NCI-H146 (cell line): Measurements from ENCODE around the gene CHST6.
"Not testable (repeated sequence)": the region's sequence is repeated elsewhere in the genome, so short reads cannot be mapped to it uniquely, and the experiment has no call there.

Experiments used
- DNase-seq: peaks from one replicate; lab custom pipeline; 2025; lab: John Stamatoyannopoulos, UW

Gene CHST6

DNA sequence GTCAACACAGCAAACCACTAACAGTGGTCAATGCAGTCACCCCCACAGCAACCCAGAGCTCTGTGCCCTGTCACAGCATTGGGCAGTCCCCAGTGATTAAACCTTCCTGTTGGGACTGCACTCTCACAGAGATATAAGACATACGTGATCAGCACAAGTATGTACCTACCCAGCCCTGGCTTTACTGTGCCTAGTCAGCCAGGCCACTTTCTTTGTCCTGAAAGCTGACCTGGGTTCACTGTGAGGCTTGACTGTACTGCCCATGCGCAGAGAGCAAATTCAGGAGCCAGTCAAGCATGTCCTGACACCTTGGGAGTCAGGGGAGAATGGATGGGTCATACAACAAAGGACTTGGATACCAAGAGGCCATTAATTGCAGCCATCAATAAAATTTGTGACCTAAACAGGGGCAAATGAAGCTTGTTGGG is 19.8 kb downstream of the CHST6 start:
- no peak for DNase-seq

DNA sequence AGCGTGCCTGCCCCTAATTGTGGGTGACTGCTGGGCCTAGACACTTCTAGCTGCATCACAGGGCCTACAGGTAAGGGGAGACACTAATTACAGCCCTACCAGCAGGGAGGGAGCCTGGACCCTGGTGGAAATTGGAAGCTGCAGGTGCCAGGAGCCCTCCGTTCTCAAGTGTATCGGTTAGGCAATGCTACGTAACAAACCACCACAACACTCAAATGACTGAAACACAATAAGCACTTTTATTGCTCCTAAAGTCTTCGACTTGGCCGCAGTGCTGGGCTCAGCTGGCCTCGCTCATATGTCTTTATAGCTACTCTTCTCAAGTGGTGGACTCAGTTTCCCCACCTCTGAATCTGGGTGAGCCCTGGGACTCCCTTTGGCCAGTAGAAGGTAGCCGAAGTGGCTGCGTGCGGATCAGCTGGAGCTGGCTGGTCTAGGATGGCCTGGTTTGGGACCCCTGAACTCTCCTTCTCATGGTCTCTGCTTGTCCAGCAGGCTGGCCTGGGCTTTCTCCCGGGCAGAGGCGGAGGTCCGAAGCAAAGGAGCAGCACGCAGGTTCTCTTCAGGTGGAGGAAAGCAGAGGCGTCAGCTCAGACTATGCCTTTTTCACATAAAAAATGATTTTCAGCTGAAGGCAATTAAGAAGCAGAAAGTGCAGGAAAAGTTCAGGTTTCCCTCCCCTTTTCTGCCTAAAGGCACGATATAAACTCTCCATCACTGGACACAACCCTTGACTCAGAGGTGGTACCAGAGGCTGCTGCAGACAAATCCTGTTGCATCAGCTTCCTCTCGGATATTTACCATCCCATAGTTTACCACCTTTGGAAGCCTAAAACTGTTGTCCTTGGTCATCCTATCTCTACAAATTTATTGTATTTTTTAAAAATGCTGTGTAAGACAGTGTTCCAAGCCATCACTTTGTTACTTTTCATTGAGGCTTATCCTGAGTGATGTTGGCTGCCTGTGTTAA is 22.0 kb downstream of the CHST6 start:
- no peak for DNase-seq

DNA sequence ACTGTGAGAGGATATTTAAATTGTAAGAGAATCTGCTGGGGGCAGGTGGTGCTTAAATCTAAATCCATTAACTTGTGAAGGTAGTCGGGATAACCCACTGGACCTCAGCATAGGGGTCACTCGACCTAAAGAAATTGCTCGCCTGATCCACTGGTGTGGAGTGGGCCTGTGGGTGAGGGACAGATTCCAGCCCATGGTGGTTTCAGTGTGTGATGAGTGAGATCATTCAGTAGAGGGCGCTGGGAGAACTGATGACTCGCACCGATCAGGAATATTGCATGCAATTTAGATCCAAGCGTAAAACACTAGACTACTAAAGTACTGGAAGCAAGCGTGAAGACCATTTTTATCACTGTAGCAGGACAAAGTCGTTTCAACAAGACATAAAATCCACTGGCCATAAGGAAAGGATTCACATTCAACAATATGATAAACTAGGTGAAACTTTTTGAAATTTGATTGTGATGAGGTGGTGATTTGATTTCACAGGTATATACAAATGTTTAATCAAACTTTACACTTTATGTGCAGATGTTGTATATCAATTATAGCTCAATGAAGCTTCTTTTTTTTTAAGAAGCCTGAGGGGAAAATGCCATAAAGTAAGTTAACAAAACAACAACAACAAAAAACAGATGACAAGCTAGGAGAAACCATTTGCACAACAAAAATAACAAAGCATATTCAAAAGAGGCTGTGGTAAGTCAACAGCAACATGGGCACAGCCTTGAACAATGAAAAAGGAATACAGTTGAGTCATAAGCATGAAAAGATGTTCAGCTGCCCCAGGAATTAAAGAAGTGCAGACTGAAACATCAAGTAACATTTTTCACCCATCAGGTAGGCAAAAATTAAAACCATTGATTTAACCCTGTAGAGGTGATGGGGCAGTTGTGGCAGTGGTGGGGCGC is 23.3 kb downstream of the CHST6 start:
- peak; percentile 56 for DNase-seq

DNA sequence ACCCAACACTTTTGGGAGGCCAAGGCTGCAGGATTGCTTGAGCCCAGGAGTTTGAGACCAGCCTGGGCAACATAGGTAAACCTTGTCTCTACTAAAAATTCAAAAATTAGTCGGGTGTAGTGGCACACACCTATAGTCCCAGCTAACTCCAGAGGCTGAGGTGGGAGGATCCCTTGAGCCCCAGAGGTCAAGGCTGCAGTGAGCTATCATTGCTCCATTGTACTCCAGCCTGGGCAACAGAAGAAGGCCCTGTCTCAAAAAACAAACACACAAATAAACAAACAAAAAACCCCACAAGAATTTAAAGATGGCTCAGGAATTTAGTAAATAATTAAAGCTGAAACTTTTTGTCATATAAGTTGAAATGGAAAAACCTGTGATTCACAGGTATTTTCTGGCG is 28.5 kb downstream of the CHST6 start:
- no peak for DNase-seq

DNA sequence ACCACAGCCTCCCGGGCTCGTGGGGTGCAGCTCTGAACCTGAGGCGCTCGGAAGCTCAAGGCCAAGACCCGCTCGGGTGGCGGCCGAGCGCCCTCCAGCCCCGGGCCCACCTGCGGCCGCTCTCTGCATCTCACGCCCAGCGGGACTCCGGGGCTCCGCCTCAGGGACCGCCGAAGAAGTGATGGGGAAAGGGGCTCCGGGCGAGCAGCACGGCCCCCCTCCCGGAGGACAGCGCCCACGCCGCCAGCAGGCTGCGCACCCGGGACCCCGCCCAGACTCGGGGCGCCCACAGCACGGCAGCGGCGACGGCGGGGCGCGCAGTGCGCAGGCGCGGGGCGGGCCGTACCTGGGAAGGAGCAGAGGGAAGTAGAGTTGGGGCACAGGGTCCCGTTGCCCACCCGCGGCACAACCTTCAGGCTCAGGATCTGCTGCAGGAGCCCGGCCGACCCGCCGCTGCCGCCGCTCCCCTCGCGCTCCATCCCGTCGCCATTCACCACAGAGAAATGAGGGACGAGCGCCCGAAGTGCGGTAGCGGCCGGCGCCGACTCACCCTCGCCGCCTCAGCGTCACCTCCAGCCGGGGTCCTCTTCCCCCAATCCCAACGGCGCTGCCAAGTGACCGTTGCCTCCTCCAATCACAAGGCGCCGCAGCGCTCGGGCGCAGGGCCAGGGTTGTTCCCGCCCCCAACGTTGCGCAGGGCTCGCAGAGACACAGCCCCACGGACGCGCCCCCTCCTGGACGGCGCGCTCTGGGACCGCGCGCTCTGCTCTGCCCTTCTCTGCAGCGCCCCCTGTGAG is 30.9 kb downstream of the CHST6 start, which contains the start of gene TMEM170A:
TMEM170A (minus strand) TSS at position 568 of the 797 bp plus-strand sequence; CDS start at position 479, 89 bp downstream.
- DNase-seq, result peak; percentile 96

DNA sequence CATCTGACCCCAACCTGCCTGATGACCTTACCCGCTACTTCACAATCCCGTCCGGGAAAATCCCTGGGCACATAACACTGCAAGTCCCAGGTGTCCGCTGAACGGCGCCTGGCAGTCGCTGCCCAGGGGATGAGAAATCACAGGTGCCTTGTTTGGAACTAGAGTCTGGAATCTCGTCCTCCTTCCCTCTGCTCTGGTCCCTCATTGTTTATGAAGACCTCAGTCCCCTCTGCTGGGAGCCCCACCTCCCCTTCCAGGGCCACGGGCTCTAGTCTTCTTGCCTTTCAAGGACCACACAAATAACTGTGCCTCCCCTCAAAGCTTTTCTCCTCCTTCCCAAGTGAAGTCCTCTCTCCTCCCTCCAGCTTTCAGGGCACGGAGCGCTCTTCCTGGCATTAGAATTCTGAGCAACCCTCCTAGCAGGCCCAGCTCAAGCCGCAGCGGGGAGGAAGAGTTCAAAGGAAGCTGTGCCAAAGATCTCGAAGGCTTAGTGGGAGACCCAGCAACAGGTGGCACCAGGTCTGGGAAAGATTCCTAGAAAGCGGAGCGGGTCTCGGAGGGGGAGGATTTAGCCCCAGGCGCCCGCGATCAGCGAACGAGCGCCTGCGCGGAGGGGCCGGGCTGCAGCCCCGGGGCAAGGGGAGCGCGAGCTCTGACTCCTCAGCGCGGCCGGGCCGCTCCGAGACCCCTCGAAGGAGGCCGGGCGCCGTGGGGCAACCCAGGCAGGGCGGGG is 31.7 kb downstream of the CHST6 start:
- DNase-seq, result peak; percentile 52

DNA sequence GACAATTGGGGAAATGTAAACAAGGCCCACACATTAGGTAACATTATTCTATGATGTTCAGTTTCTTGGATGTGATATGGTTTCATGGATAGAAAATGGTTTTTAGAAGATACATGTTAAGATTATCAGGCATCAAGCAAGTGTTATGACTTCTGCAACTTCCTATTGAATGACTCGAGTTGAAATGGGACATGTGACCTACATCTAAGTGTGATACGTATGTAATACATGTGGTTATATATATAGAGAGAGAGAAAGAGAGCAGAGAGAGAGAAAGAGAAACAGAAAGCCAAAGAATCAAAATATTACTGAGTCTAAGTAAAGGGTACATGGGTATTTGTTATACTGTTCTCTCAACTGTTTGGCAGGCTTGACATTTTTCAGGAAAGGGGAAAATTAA is 32.4 kb downstream of the CHST6 start:
- no peak for DNase-seq

DNA sequence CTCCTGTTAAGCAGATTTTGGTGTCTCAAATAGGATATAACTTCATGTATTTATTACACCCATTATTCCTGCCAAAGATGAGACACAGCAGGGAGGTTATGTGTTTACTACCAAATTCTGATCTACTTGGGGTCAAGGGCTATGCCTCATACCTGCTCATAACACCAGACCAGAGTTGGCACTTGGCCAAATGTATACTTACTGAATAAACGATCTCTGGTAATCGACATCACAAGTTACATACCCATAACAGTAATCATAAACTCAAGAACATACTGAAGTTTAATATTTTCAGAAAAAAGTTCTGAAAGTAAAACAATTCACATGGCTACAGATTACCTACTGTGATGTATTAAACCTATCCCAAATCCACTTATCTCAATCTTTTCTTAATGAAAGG is 33.7 kb downstream of the CHST6 start:
- no peak for DNase-seq

DNA sequence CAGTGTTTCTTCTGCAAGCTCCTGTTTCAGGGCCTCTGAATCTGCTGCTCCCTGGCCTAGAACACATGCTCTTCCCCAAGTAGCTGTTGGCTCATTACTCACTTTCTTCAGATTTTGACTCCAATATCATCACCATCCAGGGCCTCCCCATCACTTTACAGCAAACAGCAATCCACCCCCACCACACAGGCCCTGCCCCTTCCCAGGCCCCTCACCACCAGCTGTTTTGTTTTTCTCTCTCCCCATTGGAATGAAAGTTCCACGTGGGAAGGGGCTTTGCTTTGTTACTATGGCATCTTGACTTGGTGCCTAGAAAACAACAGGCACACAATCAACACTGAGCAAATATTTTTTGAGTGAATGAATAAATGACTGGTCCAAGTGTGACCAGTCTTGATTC is 34.8 kb downstream of the CHST6 start:
- no peak for DNase-seq

DNA sequence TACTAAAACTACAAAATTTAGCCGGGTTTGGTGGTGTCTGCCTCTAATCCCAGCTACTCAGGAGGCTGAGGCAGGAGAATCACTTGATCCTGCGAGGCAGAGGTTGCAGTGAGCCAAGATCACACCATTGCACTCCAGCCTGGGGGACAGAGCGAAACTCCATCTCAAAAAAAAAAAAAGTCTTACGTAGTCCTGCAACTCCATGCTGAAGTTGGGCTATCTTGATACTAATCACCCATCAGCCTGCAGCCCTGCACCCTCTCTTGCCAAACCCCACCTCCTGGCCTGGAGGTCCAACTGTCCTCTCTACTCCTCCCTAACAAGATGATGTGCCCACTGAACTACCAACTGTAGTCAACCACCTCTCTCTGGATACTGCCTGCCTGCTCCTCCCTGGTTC is 35.5 kb downstream of the CHST6 start:
- no peak for DNase-seq

DNA sequence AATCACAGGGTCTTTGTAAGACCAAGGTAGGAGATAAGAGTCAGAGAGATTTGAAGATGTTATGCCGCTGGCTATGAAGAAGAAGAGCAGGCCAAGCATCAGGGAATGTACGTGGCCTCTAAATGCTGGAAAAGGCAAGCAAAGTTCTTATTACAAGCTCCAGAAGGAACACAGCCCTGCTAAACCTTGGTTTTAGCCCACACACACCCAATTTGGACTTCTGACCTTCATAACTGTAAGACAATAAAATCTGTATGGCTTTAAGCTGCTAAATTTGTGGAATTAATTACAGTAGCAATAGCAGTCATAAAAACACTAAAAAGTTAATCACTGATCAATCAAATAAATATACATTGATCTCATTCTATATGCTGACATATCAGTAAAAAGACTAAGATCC is 36.8 kb downstream of the CHST6 start:
- DNase-seq, result no peak

DNA sequence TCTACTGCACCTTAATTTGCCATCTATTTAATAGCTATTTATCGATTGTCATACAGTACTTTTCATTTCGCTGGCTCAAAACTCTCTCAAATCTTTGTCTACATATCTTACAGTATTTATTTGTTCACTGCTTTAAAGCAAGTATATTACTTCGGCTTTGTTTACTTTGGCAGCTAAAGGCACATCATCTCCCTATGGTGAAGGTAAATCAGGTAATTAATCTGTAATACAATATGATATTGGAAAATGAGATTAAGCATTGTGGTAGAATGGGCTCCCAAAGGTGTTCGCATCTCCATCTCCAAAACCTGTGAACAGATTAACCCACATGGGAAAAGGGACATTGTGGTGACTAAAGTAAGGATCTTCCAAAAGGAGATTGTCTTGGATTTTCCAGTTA is 37.2 kb downstream of the CHST6 start:
- DNase-seq, result peak; percentile 40

DNA sequence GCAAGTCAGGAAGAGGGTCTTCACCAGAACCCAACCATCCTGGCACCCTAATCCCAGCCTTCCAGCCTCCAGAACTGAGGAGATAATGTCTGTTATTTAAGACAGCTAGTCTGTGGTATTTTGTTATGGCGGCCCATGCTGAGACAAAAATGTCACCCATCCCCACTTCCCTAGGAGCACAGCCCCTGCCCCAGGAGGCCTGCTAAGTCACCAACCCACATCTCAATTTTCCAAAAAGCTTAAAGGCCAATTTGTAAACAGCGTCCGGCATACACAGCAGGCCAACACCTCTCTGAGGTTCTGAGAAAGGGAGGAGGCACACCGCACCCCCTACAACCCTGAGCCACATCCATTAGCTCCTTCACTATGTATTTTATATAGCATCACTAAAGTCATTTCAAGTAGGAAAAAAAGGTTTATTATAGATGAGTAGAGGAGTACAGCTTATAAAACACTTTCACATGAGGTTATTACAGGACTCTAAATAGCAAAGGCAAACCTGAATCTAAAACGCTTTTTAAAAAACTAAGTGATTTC is 37.7 kb downstream of the CHST6 start:
- no peak for DNase-seq

DNA sequence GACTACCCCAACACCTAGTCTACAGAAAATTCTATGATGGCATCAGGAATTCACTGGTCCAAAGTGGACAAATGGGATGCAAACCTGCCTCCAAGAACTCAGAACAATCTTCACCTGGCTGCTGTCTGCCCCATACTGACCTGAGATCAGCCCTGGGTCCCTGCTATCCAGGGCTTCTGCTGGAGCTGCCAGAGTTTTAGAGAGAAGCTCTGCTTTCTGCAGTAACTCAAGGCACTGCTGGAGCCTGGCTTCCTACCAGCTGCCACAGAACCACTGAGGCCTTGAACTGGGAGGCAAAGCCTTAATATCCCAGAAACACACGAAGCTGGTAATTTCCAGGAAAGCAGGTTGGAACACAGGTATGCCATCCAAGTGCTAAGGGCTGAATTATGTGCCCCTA is 38.3 kb downstream of the CHST6 start:
- no peak for DNase-seq

DNA sequence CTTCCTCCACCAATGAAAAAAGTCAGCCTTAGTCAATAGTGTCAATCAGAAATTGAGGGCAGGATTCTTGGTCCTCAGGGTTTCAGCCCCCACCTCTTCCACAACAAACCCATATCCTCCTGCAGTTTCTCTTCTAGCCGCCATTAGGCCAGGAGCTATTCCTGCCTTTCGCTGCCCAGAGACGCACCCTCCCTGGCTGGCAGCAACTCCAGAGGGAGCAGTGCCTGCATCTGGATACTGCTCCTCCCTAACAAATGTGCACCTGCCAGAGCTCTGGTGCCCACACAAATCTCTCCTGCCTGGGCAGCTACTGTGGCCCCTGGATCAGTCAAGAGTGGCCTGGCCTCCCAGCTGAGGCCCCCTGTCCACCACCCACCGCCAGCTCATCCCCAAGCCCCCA is 38.8 kb downstream of the CHST6 start:
- not testable (repeated sequence) for DNase-seq

DNA sequence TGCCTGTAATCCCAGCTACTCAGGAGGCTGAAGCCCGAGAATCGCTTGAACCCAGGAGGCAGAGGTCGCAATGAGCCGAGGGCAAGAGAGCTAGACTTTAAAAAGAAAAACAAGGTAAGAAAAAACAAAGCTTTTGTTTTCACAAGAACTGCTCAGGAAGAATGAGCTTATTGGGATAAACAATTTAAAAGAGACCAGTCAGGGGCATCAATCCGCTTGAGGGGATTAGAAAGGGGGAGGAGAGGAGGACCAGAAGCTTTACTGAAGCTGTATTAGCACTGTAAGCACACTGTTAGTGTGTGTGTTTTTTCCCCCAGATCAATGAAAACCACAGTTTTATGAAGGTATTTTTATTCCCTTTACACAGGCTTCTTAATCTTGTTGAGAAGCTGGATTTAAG is 39.6 kb downstream of the CHST6 start:
- DNase-seq, result no peak

DNA sequence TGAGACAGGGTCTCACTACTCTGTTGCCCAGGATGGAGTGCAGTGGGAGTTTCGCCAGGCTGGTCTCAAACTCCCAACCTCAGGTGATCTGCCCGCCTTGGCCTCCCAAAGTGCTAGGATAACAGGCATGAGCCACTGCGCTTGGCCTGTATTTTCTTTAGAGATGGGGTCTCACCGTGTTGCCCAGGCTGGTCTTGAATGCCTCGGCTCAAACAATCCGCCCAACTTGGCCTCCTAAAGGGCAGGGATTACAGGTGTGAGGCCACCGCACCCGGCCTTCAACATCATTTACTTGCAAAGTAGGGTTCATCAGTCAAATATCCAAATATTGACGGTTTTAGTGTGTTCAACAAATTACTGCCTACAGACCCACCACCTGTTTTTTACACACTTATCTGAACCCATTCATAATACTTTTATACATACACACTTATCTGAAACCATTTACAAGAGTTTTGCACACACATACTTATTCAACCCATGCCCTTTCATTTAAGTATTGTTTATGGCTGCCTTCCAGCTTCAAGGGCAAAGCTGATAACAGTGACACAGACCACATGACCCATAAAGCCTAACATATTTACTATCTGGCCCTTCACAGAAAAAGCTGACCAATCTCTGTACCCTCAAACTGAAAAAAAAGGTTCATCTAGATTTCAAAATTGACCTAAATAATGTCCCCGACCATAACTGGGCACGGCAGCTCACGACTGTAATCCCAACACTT is 42.6 kb downstream of the CHST6 start:
- no peak for DNase-seq

DNA sequence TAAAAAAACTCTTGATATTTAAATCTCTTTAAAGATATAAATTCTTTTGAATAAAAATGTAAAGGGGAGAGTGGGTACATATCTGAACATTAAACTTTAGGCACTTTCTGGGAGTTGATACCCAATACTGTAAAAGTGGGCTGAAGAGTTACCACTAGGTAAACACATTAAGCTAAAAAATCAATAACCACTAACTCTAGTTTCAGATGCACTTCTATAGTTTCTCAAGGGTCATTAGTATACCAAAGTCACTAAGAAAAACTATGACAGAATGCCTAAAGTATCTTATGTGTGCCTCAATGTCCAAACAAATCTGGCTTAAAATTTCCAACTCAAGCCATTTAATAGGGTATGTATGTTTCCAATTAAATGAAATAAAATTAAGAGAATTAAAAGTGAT is 48.8 kb downstream of the CHST6 start:
- DNase-seq, result no peak

DNA sequence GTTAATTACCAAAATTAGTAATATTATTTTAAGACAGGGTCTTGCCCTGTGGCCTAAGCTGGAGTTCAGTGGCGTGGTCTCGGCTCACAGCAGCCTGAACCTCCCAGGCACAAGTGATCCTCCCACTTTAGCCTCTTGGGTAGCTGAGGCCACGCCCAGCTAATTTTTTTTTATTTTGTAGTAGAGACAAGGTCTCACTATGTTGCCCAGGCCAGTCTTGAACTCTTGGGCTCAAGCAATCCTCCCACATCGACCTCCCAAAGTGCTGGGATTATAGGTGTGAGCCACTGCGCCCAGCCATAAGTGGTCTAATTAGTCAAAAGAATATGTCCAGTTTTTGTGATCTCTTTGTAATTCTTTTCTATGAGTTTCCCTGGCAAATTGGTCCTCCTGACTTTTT is 49.9 kb downstream of the CHST6 start:
- no peak for DNase-seq

DNA sequence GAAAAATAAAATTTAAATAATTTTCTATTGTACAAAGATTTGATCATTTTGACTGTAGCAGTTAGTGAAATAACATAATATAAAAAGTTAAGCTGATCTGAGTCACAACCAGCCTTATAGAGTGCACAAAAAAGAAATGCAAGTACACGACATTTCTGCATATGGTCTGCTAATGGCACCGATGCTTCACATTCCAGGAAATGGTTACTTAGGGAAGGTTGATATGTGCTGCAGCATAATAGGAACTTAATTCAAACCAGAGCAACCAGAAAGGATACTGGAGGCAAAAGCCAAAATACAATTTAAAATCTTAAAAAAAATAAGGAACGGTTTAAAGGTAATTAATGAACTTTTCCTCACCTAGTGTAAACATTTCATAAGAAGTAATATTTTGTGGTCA is 51.9 kb downstream of the CHST6 start:
- no peak for DNase-seq
